H9 (cell line): Measurements from ENCODE around the gene CAV3. TPM values are rescaled to one million over a fixed set of nuclear protein-coding genes. Genes with fewer than 3 reads are reported as not detected.

ENCODE experiments used
- DNase-seq: peaks from one replicate; pipeline ENCODE4 v3.0.0-alpha.2; 2017
- H2AFZ ChIP-seq: one replicate; pipeline ENCODE4 v1.6.1; 2013; ENCODE audit warnings: mild to moderate bottlenecking, low read length, control low read depth, moderate library complexity
- H2AK5ac ChIP-seq: 2 replicates; pipeline ENCODE4 v1.6.1; 2013; ENCODE audit warnings: low read length, control low read depth, mixed read lengths; ENCODE audit not compliant: insufficient read length
- H2BK120ac ChIP-seq: one replicate; pipeline ENCODE4 v1.6.1; 2013; ENCODE audit warnings: low read depth, mild to moderate bottlenecking, low read length, control low read depth, inconsistent platforms; ENCODE audit not compliant: poor library complexity, severe bottlenecking
- H2BK12ac ChIP-seq: 2 replicates; pipeline ENCODE4 v1.6.1; 2013; ENCODE audit warnings: low read length, control low read depth, mixed read lengths, low read depth; ENCODE audit not compliant: insufficient read length
- H2BK15ac ChIP-seq: 2 replicates; pipeline ENCODE4 v1.6.1; 2013; ENCODE audit warnings: low read depth, low read length, control low read depth
- H2BK20ac ChIP-seq: one replicate; pipeline ENCODE4 v1.6.1; 2013; ENCODE audit warnings: low read depth, mild to moderate bottlenecking, low read length, control low read depth, inconsistent platforms; ENCODE audit not compliant: poor library complexity, severe bottlenecking
- H2BK5ac ChIP-seq: 2 replicates; pipeline ENCODE4 v1.6.1; 2013; ENCODE audit warnings: low read length, control low read depth, mixed read lengths; ENCODE audit not compliant: insufficient read length
- H3K14ac ChIP-seq: 2 replicates; pipeline ENCODE4 v1.6.1; 2013; ENCODE audit warnings: low read length, control low read depth; ENCODE audit not compliant: insufficient read depth
- H3K18ac ChIP-seq: 2 replicates; pipeline ENCODE4 v1.6.1; 2013; ENCODE audit warnings: low read depth, mild to moderate bottlenecking, mixed read lengths, low read length, control low read depth; ENCODE audit not compliant: insufficient read length
- H3K23ac ChIP-seq: 2 replicates; pipeline ENCODE4 v1.6.1; 2013; ENCODE audit warnings: low read length, control low read depth, mixed read lengths, low read depth; ENCODE audit not compliant: insufficient read length
- H3K23me2 ChIP-seq: 2 replicates; pipeline ENCODE4 v1.6.1; 2013; ENCODE audit warnings: low read depth, mild to moderate bottlenecking, mixed read lengths, low read length, control low read depth; ENCODE audit not compliant: insufficient read length, poor library complexity, severe bottlenecking
- H3K27ac ChIP-seq: 2 replicates; pipeline ENCODE4 v1.5.1; 2013; ENCODE audit warnings: low read length, control low read depth, mixed read lengths, low read depth; ENCODE audit not compliant: insufficient read length
- H3K27me3 ChIP-seq: 2 replicates; pipeline ENCODE4 v1.6.1; 2013; ENCODE audit warnings: low read length, control low read depth, inconsistent platforms; ENCODE audit not compliant: insufficient read depth
- H3K4ac ChIP-seq: 2 replicates; pipeline ENCODE4 v1.6.1; 2013; ENCODE audit warnings: low read depth, mild to moderate bottlenecking, control low read depth, inconsistent platforms, low read length, moderate library complexity
- H3K4me1 ChIP-seq: 2 replicates; pipeline ENCODE4 v1.6.1; 2013; ENCODE audit warnings: low read length, control low read depth, inconsistent platforms; ENCODE audit not compliant: insufficient read depth
- H3K4me2 ChIP-seq: 2 replicates; pipeline ENCODE4 v1.6.1; 2013; ENCODE audit warnings: low read length, control low read depth, mixed read lengths; ENCODE audit not compliant: insufficient read length, insufficient read depth
- H3K56ac ChIP-seq: 2 replicates; pipeline ENCODE4 v1.6.1; 2013; ENCODE audit warnings: low read depth, mild to moderate bottlenecking, mixed read lengths, low read length, control low read depth; ENCODE audit not compliant: insufficient read length
- H3K79me1 ChIP-seq: 2 replicates; pipeline ENCODE4 v1.6.1; 2013; ENCODE audit warnings: low read depth, mild to moderate bottlenecking, moderate library complexity, low read length, control low read depth, inconsistent platforms; ENCODE audit not compliant: insufficient read depth, poor library complexity, severe bottlenecking
- H3K79me2 ChIP-seq: 2 replicates; pipeline ENCODE4 v1.6.1; 2013; ENCODE audit warnings: low read length, control low read depth, inconsistent platforms; ENCODE audit not compliant: insufficient read depth
- H3K9ac ChIP-seq: 2 replicates; pipeline ENCODE4 v1.6.1; 2013; ENCODE audit warnings: low read length, control low read depth, mixed read lengths; ENCODE audit not compliant: insufficient read length; ENCODE audit errors: extremely low read depth
- H3K9me3 ChIP-seq: one replicate; pipeline ENCODE4 v1.6.1; 2013; ENCODE audit warnings: low read depth, low read length, inconsistent platforms; ENCODE audit not compliant: control insufficient read depth
- H3T11ph ChIP-seq: one replicate; pipeline ENCODE4 v1.6.1; 2013; ENCODE audit warnings: mild to moderate bottlenecking, low read length, control low read depth, inconsistent platforms
- H4K20me1 ChIP-seq: one replicate; pipeline ENCODE4 v1.6.1; 2013; ENCODE audit not compliant: control insufficient read depth, insufficient read length, insufficient read depth
- H4K5ac ChIP-seq: 2 replicates; pipeline ENCODE4 v1.6.1; 2013; ENCODE audit warnings: low read depth, mild to moderate bottlenecking, mixed read lengths, low read length, control low read depth; ENCODE audit not compliant: insufficient read length
- H4K8ac ChIP-seq: replicated peaks from 2 replicates; pipeline ENCODE4 v1.6.1; 2013; ENCODE audit warnings: low read length, control low read depth, mixed read lengths, low read depth; ENCODE audit not compliant: insufficient read length
- H4K91ac ChIP-seq: 2 replicates; pipeline ENCODE4 v1.6.1; 2013; ENCODE audit warnings: low read depth, mild to moderate bottlenecking, moderate library complexity, mixed read lengths, low read length, control low read depth; ENCODE audit not compliant: insufficient read length
- H3K27ac Mint-ChIP-seq, 3 experiments: 2 replicates in 2 of 3; 3 replicates in 1 of 3; pipeline ENCODE4 v1.8.0; 2020 to 2021; ENCODE audit warnings: mixed read lengths in 3 of 3, mild to moderate bottlenecking in 1 of 3, moderate library complexity in 1 of 3
- H3K27me3 Mint-ChIP-seq: 2 replicates; pipeline ENCODE4 v1.8.0; 2021; ENCODE audit warnings: low read depth, mild to moderate bottlenecking, moderate library complexity, mixed read lengths
- H3K36me3 Mint-ChIP-seq, 3 experiments: 2 replicates in 2 of 3; 3 replicates in 1 of 3; pipeline ENCODE4 v1.8.0; 2020 to 2021; ENCODE audit warnings: low read depth in 3 of 3, mixed read lengths in 3 of 3; ENCODE audit not compliant: insufficient read depth in 1 of 3
- H3K4me1 Mint-ChIP-seq, 2 experiments: 2 replicates each; pipeline ENCODE4 v1.8.0; 2020; ENCODE audit warnings: mixed read lengths in 2 of 2
- H3K4me3 Mint-ChIP-seq, 2 experiments: 2 replicates in 1 of 2; 3 replicates in 1 of 2; pipeline ENCODE4 v1.8.0; 2020 to 2021; ENCODE audit warnings: mild to moderate bottlenecking in 2 of 2, mixed read lengths in 2 of 2, moderate library complexity in 1 of 2
- H3K9me3 Mint-ChIP-seq, 2 experiments: 2 replicates in 1 of 2; 3 replicates in 1 of 2; pipeline ENCODE4 v1.8.0; 2020; ENCODE audit warnings: mild to moderate bottlenecking in 2 of 2, mixed read lengths in 2 of 2, moderate library complexity in 1 of 2
- CTCF ChIP-seq: fragments of 200-600 bp; sonication (generic); conservative IDR thresholded peaks from 3 replicates; pipeline ENCODE4 v1.8.0; 2021; ENCODE audit warnings: antibody characterized with exemption, mild to moderate bottlenecking
- WGBS: extraction: QIAGEN DNeasy Blood & Tissue Kit; methylation state at CpG from one replicate; pipeline ENCODE4 v1.1.7; 2013; ENCODE audit warnings: missing lambda C conversion rate, low lambda C conversion rate, mixed read lengths; ENCODE audit not compliant: insufficient read length; ENCODE audit errors: extremely low coverage; 5-methylcytosine and 5-hydroxymethylcytosine counted together
- total RNA-seq: library from RNA; stranded (reverse); gene quantifications from 2 replicates; pipeline ENCODE4 v1.2.1, GENCODE V29; 2021

The CAV3 gene
- total RNA-seq, 1 experiment from 2014 or later: not detected

DNA sequence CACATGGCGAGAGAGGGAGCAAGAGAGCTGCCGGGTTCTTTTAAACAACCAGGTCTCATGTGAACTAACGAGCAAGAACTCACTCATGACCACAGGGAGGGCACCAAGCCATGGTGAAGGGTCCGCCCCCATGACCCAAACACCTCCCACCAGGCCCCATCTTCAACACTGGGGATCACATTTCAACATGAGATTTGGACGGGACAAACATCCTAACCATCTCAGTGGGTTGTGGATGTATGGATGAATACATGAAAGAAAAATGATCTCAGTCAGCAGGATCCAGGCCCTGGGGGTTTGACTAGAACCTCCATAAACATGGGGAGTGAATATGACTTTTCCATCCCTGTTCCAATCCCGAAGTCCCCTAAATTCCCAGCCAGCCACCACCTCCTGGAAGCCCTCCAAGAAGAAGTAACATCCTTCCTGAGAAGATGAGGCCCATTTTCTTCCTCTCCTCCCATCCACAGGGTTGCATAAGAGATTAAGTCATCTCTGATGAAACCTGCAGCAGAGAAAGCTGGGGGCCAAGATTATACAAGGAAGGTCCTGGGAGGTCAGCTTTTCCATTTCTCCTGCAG is 9.5 kb downstream of the CAV3 start:
- Histone ChIP-seq H2BK20ac (no peak overlapping the region), H2AK5ac (no peak overlapping the region), H2BK120ac (no peak overlapping the region), H3K23me2 (peaks cover 3% of the 10 kb centered on the region), H3T11ph (no peak overlapping the region), H3K9ac (no peak overlapping the region), H3K23ac (no peak overlapping the region), H4K91ac (no peak overlapping the region), H2AFZ (no peak overlapping the region), H3K27ac (no peak overlapping the region), H3K27me3 (no peaks in the 10 kb centered on the region), H3K4me1 (peaks cover 12% of the 10 kb centered on the region; the same call in 1 of the 2 replicates), H3K14ac (no peak overlapping the region), H3K79me2 (no peaks in the 10 kb centered on the region), H3K56ac (no peak overlapping the region), H3K4me2 (no peak overlapping the region), H2BK15ac (no peak overlapping the region), H2BK5ac (no peak overlapping the region), H3K4ac (no peak overlapping the region), H2BK12ac (no peak overlapping the region), H4K8ac (no peak overlapping the region), H4K20me1 (no peaks in the 10 kb centered on the region), H3K9me3 (no peaks in the 10 kb centered on the region), H4K5ac (no peak overlapping the region), H3K79me1 (no peaks in the 10 kb centered on the region), H3K18ac (no peak overlapping the region)
- Mint-ChIP-seq H3K4me3 (no peak overlapping the region), H3K27me3 (peaks cover 27% of the 10 kb centered on the region), H3K4me1 (peaks cover 37 to 41% of the 10 kb centered on the region in 2 experiments), H3K9me3 (no peaks in the 10 kb centered on the region; a peak in 1 of 5 replicates), H3K27ac (no peak overlapping the region), H3K36me3 (no peaks in the 10 kb centered on the region)
- DNase-seq: no peak
- no CpG with 5 or more reads among the region's 6 CpGs for WGBS
- no peak for TF ChIP-seq CTCF
